B cell (primary cell): ENCODE data around the gene MOB2. TPM values are rescaled to one million over a fixed set of nuclear protein-coding genes. Genes with fewer than 3 reads are reported as not detected.

Experiments used
- ATAC-seq: fragments of 200-7000 bp; cut with Tn5 transposase; one replicate; pipeline ENCODE4 v1.10.0; 2021; ENCODE audit warnings: low read depth, mild to moderate bottlenecking, moderate number of reproducible peaks, moderate library complexity
- CTCF ChIA-PET: fragments of 350-600 bp; sonication (Branson Sonifier 250); formaldehyde crosslinking; loops from one replicate; lab custom pipeline; 2021; ENCODE audit warnings: antibody characterized with exemption, inconsistent platforms; lab: Charles Lee
- POLR2A ChIA-PET: fragments of 350-600 bp; sonication (Branson Sonifier 250); formaldehyde crosslinking; loops from one replicate; lab custom pipeline; 2021; ENCODE audit warnings: antibody characterized with exemption; lab: Charles Lee
- DNase-seq: peaks from one replicate; pipeline ENCODE4 v3.0.0; 2013
- H2AFZ ChIP-seq: 2 replicates; pipeline ENCODE4 v1.6.1; 2012; ENCODE audit warnings: mild to moderate bottlenecking, low read depth, low read length; ENCODE audit not compliant: insufficient read depth, poor library complexity, severe bottlenecking
- H3K27ac ChIP-seq, 2 donors: 1 replicate in 1 of 2; 2 replicates in 1 of 2; pipeline ENCODE4 v1.5.1; 2012 to 2013; ENCODE audit warnings: low read length in 2 of 2, mild to moderate bottlenecking in 2 of 2, moderate library complexity in 1 of 2
- H3K27me3 ChIP-seq, 4 experiments: fragments of 200-600 bp in 1 of 4; sonication (generic) in 1 of 4; replicated peaks in 1 of 4; 1 replicate in 2 of 4; 2 replicates in 2 of 4; pipeline versions ENCODE4 v1.6.1 to v1.7.0; 2013 to 2016; ENCODE audit warnings: low read length in 3 of 4, mild to moderate bottlenecking in 2 of 4, mixed read lengths in 1 of 4, moderate library complexity in 1 of 4; ENCODE audit not compliant: insufficient read depth in 4 of 4, control insufficient read depth in 3 of 4; ENCODE audit errors: control extremely low read depth in 1 of 4
- H3K36me3 ChIP-seq, 2 experiments: replicated peaks in 1 of 2; 1 replicate in 1 of 2; 2 replicates in 1 of 2; pipeline versions ENCODE4 v1.6.1 to v1.7.1; 2013; ENCODE audit warnings: low read length in 1 of 2; ENCODE audit not compliant: insufficient read depth in 2 of 2, control insufficient read depth in 1 of 2; ENCODE audit errors: control extremely low read depth in 1 of 2, extremely low read depth in 1 of 2
- H3K4me1 ChIP-seq, 2 donors: fragments of 200-600 bp in 1 of 2; sonication (generic) in 1 of 2; 1 replicate in 1 of 2; 2 replicates in 1 of 2; pipeline versions ENCODE4 v1.5.1 to v1.6.1; 2013 to 2017; ENCODE audit warnings: low read length in 2 of 2; ENCODE audit not compliant: control insufficient read depth in 2 of 2, insufficient read depth in 2 of 2
- H3K4me2 ChIP-seq: replicated peaks from 2 replicates; pipeline ENCODE3; 2012; ENCODE audit warnings: mild to moderate bottlenecking, low read depth, low read length; ENCODE audit not compliant: poor library complexity, severe bottlenecking
- H3K4me3 ChIP-seq, 5 experiments: fragments of 200-600 bp in 1 of 5; sonication (generic) in 1 of 5; 1 replicate in 3 of 5; 2 replicates in 2 of 5; pipeline versions ENCODE4 v1.5.1 to v1.7.0; 2011 to 2016; ENCODE audit warnings: low read length in 4 of 5, mild to moderate bottlenecking in 4 of 5, low read depth in 2 of 5, control low read depth in 1 of 5, moderate library complexity in 1 of 5; ENCODE audit not compliant: insufficient read depth in 1 of 5; ENCODE audit errors: control extremely low read depth in 1 of 5, extremely low read depth in 1 of 5
- H3K79me2 ChIP-seq: fragments of 200-600 bp; sonication (generic); one replicate; pipeline ENCODE4 v1.6.0; 2016; ENCODE audit warnings: low read length; ENCODE audit not compliant: control insufficient read depth, insufficient read depth
- H3K9ac ChIP-seq: fragments of 200-600 bp; sonication (generic); 2 replicates; pipeline ENCODE4 v1.6.1; 2017; ENCODE audit warnings: mild to moderate bottlenecking, low read length, moderate library complexity
- H3K9me3 ChIP-seq, 3 donors: one replicate each; pipeline versions ENCODE4 v1.6.1 to v1.7.1; 2013; ENCODE audit warnings: low read length in 2 of 3; ENCODE audit not compliant: control insufficient read depth in 2 of 3, insufficient read depth in 1 of 3; ENCODE audit errors: control extremely low read depth in 1 of 3
- H4K20me1 ChIP-seq: 2 replicates; pipeline ENCODE4 v1.6.0; 2012; ENCODE audit warnings: mild to moderate bottlenecking, low read length; ENCODE audit not compliant: insufficient read depth, control insufficient read depth, poor library complexity, severe bottlenecking
- H3K27ac Mint-ChIP-seq: one replicate; pipeline ENCODE4 v1.8.0; 2021; ENCODE audit warnings: mixed read lengths
- H3K27me3 Mint-ChIP-seq: one replicate; pipeline ENCODE4 v1.8.0; 2021; ENCODE audit warnings: mixed read lengths
- H3K4me1 Mint-ChIP-seq: one replicate; pipeline ENCODE4 v1.8.0; 2021; ENCODE audit warnings: mixed read lengths
- H3K4me3 Mint-ChIP-seq: one replicate; pipeline ENCODE4 v1.8.0; 2021; ENCODE audit warnings: mixed read lengths
- H3K9me3 Mint-ChIP-seq: one replicate; pipeline ENCODE4 v1.8.0; 2022; ENCODE audit warnings: mixed read lengths; ENCODE audit not compliant: insufficient read depth
- EZH2 ChIP-seq: IDR thresholded peaks from 2 replicates; pipeline ENCODE4 v1.6.1; 2012; ENCODE audit warnings: borderline replicate concordance, low read depth, mild to moderate bottlenecking, moderate library complexity, low read length; ENCODE audit not compliant: insufficient read depth, poor library complexity, severe bottlenecking
- WGBS: methylation state at CpG from one replicate; pipeline ENCODE4 v1.1.5; 2013; ENCODE audit warnings: missing lambda C conversion rate; ENCODE audit not compliant: insufficient coverage; 5-methylcytosine and 5-hydroxymethylcytosine counted together
- intact Hi-C: fragments of 100-400 bp; cut with micrococcal nuclease; formaldehyde crosslinking; loops from one replicate; pipeline ENCODE4 v1.10.0; 2022
- polyA plus RNA-seq: library from polyadenylated mRNA; depleted of rRNA; stranded (reverse); fragments of >200 nt; gene quantifications from 2 replicates; pipeline ENCODE4 v1.2.3, GENCODE V29; 2012
- total RNA-seq, 2 donors: library from RNA; stranded (reverse); fragments of 120-200 nt in 1 of 2; gene quantifications; 1 replicate in 1 of 2; 2 replicates in 1 of 2; pipeline versions ENCODE4 v1.2.3 to v1.2.4, GENCODE V29; 2013 to 2022
- TF ChIP-seq, protein P1 (sequence below): fragments of 200-600 bp; IDR thresholded peaks from one replicate; pipeline ENCODE4 v1.8.0; 2022; ENCODE audit warnings: antibody characterized with exemption, mild to moderate bottlenecking

Gene MOB2
- total and polyA plus RNA-seq, 2 donors (not counting 1 experiment from before 2014, with no cell fraction given) = 55.7 to 57.6 TPM

DNA sequence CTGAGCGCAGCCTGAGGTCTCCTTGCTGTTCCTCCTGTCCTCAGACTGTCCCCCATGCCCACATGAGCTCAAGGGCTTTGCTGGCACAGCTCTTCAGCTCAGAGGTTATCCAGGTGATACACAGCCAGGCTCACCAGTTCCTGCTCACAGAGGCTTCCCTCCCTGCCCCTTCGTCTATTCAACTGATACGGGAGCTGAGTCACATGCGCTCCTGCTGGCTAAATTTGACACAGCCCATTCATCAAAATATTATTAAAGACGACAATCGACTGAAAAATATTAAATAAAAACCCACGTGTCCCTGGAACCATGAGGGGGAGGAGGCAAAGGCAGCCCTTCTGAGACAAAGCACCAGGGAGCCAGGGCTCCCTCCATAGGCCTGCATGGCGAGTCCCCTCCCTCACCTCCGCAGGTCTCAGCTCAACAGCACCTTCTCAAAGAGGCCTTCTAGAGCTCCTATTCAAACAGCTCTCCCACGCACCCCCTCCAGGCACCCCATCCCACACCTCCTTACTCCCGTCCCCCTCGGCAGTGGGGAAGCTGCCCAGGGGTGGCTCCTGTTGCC is 45.0 kb upstream of the MOB2 start:
- ATAC-seq = no peak
- H4K20me1 ChIP-seq = peaks cover 95% of the 10 kb centered on the region
- no peak for TF ChIP-seq EZH2
- TF ChIP-seq, protein P1, sequence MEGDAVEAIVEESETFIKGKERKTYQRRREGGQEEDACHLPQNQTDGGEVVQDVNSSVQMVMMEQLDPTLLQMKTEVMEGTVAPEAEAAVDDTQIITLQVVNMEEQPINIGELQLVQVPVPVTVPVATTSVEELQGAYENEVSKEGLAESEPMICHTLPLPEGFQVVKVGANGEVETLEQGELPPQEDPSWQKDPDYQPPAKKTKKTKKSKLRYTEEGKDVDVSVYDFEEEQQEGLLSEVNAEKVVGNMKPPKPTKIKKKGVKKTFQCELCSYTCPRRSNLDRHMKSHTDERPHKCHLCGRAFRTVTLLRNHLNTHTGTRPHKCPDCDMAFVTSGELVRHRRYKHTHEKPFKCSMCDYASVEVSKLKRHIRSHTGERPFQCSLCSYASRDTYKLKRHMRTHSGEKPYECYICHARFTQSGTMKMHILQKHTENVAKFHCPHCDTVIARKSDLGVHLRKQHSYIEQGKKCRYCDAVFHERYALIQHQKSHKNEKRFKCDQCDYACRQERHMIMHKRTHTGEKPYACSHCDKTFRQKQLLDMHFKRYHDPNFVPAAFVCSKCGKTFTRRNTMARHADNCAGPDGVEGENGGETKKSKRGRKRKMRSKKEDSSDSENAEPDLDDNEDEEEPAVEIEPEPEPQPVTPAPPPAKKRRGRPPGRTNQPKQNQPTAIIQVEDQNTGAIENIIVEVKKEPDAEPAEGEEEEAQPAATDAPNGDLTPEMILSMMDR = no peak

GRCh38 chr11:1530686-1531448 is 44.3 kb upstream of the MOB2 start:
- no peak overlapping the region for H2AFZ ChIP-seq
- no peaks in the 10 kb centered on the region for H3K9me3 ChIP-seq
- H3K4me1 ChIP-seq = no peaks in the 10 kb centered on the region
- 91% methylated on average over 19 of the region's 19 CpGs for WGBS
- H3K9me3 Mint-ChIP-seq = no peaks in the 10 kb centered on the region
- no peaks in the 10 kb centered on the region for H3K27me3 ChIP-seq
- ChIA-PET CTCF (no interaction called here), POLR2A (no interaction called here)
- intact Hi-C loops = no loop called here
- DNase-seq (no peak), ATAC-seq (no peak)
- H3K9ac ChIP-seq = no peak overlapping the region
- H3K4me2 ChIP-seq = no peak overlapping the region
- peaks cover 19% of the 10 kb centered on the region for H3K4me1 Mint-ChIP-seq
- H3K27ac Mint-ChIP-seq = no peak overlapping the region
- no peak overlapping the region for H3K27ac ChIP-seq
- peaks cover 95% of the 10 kb centered on the region for H4K20me1 ChIP-seq
- H3K4me3 ChIP-seq = no peak overlapping the region
- peaks cover 97% of the 10 kb centered on the region for H3K79me2 ChIP-seq
- H3K27me3 Mint-ChIP-seq = no peaks in the 10 kb centered on the region
- peaks cover 0 to 31% of the 10 kb centered on the region in 2 experiments for H3K36me3 ChIP-seq
- no peak overlapping the region for H3K4me3 Mint-ChIP-seq
- TF ChIP-seq, protein P1 = no peak
- TF ChIP-seq EZH2 = no peak

More for the DNA sequence above, 45.0 kb upstream of the MOB2 start:
- Histone ChIP-seq H3K4me2 (no peak overlapping the region), H3K79me2 (peaks cover 97% of the 10 kb centered on the region), H3K9ac (no peak overlapping the region), H3K27me3 (no peaks in the 10 kb centered on the region), H2AFZ (no peak overlapping the region), H3K4me3 (no peak overlapping the region), H3K27ac (no peak overlapping the region), H3K36me3 (peaks cover 0 to 35% of the 10 kb centered on the region in 2 experiments), H3K9me3 (no peaks in the 10 kb centered on the region), H3K4me1 (no peaks in the 10 kb centered on the region)
- no peak for DNase-seq
- CTCF ChIA-PET = no interaction called here
- H3K27ac Mint-ChIP-seq = no peak overlapping the region
- intact Hi-C loops = no loop called here
- 98% methylated on average over 10 of the region's 12 CpGs for WGBS
- H3K9me3 Mint-ChIP-seq = no peaks in the 10 kb centered on the region
- POLR2A ChIA-PET = no interaction called here
- H3K4me3 Mint-ChIP-seq = no peak overlapping the region
- H3K4me1 Mint-ChIP-seq = peaks cover 15% of the 10 kb centered on the region
- H3K27me3 Mint-ChIP-seq = no peaks in the 10 kb centered on the region
